Measurements from ENCODE around the gene ARHGEF28.

ARHGEF28 gene

DNA sequence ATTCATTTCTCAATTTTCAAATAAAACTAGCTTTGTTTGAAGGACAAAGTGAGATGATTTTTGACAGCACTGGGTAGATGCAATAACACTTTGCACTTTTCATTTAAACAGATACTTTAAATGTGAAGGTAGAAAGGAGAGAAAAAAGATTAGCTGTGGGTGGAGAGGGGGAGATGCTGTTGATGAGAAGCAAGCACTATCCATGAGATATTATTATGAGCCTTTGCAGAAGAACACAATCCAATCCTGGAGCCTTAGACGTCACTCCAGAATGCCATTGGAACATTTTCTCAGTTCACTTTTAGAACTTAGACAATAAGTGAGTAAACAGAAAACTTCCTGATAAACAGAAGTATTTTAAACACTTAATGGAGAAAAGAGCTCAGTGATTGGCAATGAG, 351.1 kb downstream of the ARHGEF28 start:
- in situ Hi-C loops (cut with HindIII; ENCODE audit: low sequenced_read_pairs), result no loop called here

DNA sequence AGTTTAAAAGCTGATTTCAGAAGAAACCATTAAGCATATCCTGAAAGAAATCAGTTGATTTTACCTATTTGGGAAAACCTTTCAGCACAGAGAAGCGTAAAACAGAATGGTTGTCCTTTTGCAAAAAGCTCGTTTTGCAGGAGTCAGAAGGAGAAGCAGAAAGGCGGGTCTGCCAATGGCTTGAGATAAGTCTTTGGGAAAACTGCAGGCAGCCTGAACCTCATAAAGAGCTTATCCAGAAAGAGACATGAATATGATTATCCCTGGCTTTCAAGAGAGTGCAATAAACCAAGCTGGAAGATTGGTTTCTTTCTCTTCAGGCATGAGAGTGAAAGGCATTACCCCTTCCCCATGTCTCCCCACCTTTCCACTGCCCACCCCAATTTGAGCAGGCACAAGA, 353.3 kb downstream of the ARHGEF28 start:
- in situ Hi-C loops (cut with HindIII; ENCODE audit: low sequenced_read_pairs), result no loop called here

DNA sequence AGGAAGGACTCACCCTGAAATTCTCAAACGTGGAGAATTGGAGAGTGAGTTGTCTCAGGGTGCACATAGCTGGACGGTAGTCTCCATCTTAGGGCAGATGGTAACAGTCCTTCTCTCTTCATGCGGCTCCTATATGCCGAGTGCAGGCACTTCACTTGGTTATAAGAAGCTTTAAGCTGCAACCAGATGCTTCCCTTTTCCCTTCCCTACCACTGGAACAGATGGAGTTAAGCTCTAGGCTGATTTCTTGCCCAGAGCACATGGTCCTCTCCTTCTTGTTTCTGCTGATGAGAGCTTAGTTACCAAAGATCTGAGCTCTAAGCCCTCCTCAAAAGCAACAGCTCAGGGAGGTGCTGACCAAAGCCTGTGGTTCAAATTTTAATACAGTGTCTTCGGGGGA, 355.7 kb downstream of the ARHGEF28 start:
- in situ Hi-C loops (cut with HindIII; ENCODE audit: low sequenced_read_pairs), result no loop called here

DNA sequence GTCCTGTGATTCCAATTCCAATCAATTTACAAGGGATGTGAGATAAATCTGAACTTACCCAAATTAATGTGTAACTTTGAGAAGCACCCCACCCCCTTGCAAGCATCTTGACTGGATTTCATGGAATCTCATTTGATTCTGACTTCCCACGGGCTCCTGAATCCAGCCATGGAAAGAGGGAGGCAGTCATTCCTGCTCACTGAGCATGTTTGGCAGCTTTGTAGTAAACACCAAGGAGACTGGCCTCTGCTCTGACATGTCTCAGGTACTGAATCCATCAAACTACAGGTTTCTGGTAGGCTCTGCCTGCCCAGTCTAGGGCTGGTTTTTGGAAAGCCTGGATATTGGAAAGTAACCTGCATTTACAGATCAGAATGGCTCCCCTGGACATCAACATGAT, 357.6 kb downstream of the ARHGEF28 start:
- in situ Hi-C loops (cut with HindIII; ENCODE audit: low sequenced_read_pairs), result no loop called here

GRCh38 chr5:73985145-73985544, 359.1 kb downstream of the ARHGEF28 start:
- in situ Hi-C loops (cut with HindIII; ENCODE audit: low sequenced_read_pairs), result no loop called here

DNA sequence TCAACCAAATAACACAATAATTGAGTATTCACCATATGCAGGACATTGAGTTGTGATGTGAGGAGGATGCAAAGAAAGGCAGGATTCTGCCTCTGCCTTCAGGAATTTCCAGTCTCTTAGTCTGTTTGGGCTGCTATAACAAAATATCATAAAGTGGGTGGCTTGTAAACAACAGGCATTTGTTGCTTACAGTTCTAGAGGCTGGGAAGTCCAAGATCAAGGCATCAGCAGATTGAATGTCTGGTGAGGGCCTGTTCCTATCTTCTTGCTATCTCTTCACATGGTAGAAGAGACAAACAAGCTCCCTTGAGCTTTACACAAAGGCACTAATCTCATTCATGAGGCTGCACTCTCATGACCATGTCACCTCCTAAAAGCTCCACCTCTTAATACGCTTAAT, 360.7 kb downstream of the ARHGEF28 start:
- in situ Hi-C loops (cut with HindIII; ENCODE audit: low sequenced_read_pairs), result no loop called here

- in situ Hi-C loops (cut with HindIII; ENCODE audit: low sequenced_read_pairs), result no loop called here
These were observed 361.9 kb downstream of the ARHGEF28 start for GRCh38 chr5:73987915-73988314.

GRCh38 chr5:73989956-73990355, 364.0 kb downstream of the ARHGEF28 start:
- in situ Hi-C loops (cut with HindIII; ENCODE audit: low sequenced_read_pairs), result no loop called here

All from endothelial cell of hepatic sinusoid (primary cell).